Subcutaneous adipose tissue (tissue), 4 donors: ENCODE data around the gene CHST3. TPM values are rescaled to one million over a fixed set of nuclear protein-coding genes. Genes with fewer than 3 reads are reported as not detected.

Experiments
- CTCF ChIP-seq: fragments of 450-650 bp; IDR thresholded peaks from one replicate; pipeline ENCODE4 v1.5.1; 2016; ENCODE audit warnings: low read depth, mild to moderate bottlenecking, control low read depth, antibody characterized with exemption, moderate library complexity
- total RNA-seq, 4 donors: library from RNA; depleted of rRNA; stranded (reverse); fragments of >200 nt; gene quantifications; one replicate each; pipeline ENCODE4 v1.1.0, GENCODE V29; 2016

Gene CHST3
- total RNA-seq, 4 donors from 2014 or later = 11.2 to 26.3 (median 17.9) TPM

GRCh38 chr10:72029414-72029813, 65.2 kb downstream of the CHST3 start:
- TF ChIP-seq CTCF = no peak

GRCh38 chr10:72030762-72031543, 66.8 kb downstream of the CHST3 start:
- TF ChIP-seq CTCF = no peak

GRCh38 chr10:72031706-72032105, 67.5 kb downstream of the CHST3 start:
- TF ChIP-seq CTCF = no peak

- TF ChIP-seq CTCF = no peak
These were observed 69.9 kb downstream of the CHST3 start for GRCh38 chr10:72034040-72034499.

GRCh38 chr10:72034761-72035160, 70.6 kb downstream of the CHST3 start:
- TF ChIP-seq CTCF = no peak

GRCh38 chr10:72035252-72035887, 71.2 kb downstream of the CHST3 start:
- TF ChIP-seq CTCF = no peak

DNA sequence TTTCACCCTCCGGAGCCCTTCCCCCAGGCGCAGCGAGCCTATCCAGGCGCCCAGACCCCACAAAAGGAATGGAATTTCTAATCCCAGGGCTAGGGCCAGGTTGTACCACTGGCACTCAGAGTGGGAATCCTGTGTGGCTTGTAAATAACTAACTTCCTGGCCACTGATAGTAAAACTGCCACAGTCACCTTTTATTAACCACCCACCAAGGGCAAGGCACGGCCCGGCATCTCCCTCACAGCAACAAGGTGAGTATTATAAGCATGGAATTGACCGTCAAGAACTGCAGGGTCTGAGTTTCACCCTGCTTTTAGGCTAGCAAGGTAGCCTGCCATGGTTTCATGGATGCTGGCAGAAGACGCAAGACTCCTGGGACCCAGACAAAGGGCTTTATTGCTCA, 73.1 kb downstream of the CHST3 start:
- no peak for TF ChIP-seq CTCF
